HepG2 (cell line): ENCODE data around the gene AQP10. TPM values are rescaled to one million over a fixed set of nuclear protein-coding genes. Genes with fewer than 3 reads are reported as not detected.

ENCODE experiments used
- ARID5B ChIP-seq: IDR thresholded peaks from 2 replicates; pipeline ENCODE4 v1.4.0; 2020; ENCODE audit warnings: mild to moderate bottlenecking, missing genetic modification reagents
- ATF1 ChIP-seq: IDR thresholded peaks from 2 replicates; pipeline ENCODE4 v1.6.1; 2016; ENCODE audit warnings: mild to moderate bottlenecking, control low read depth
- BCL3 ChIP-seq: sonication (generic); formaldehyde crosslinking; IDR thresholded peaks from 2 replicates; pipeline ENCODE4 v1.5.1; 2020; ENCODE audit warnings: mild to moderate bottlenecking, missing genetic modification reagents, moderate library complexity
- BCL6 ChIP-seq: IDR thresholded peaks from 2 replicates; pipeline ENCODE4 v1.6.1; 2016; ENCODE audit warnings: missing genetic modification reagents, missing compliant biosample characterization
- BORCS8-MEF2B ChIP-seq: sonication (generic); formaldehyde crosslinking; IDR thresholded peaks from 2 replicates; pipeline ENCODE4 v1.8.0; 2022; ENCODE audit warnings: mild to moderate bottlenecking, missing genetic modification reagents
- CERS6 ChIP-seq: sonication (generic); formaldehyde crosslinking; IDR thresholded peaks from 2 replicates; pipeline ENCODE4 v1.5.0; 2020; ENCODE audit warnings: missing genetic modification reagents
- ERF ChIP-seq: IDR thresholded peaks from 2 replicates; pipeline ENCODE4 v1.6.1; 2018; ENCODE audit warnings: missing biosample characterization, missing genetic modification reagents
- GATAD2A ChIP-seq: IDR thresholded peaks from 2 replicates; pipeline ENCODE4 v1.6.1; 2016
- HMGXB3 ChIP-seq: sonication (generic); formaldehyde crosslinking; IDR thresholded peaks from 2 replicates; pipeline ENCODE4 v1.4.0; 2020; ENCODE audit warnings: missing genetic modification reagents, borderline replicate concordance
- IRF2 ChIP-seq: IDR thresholded peaks from 2 replicates; pipeline ENCODE4 v1.6.1; 2018; ENCODE audit warnings: missing genetic modification reagents, missing compliant biosample characterization
- KMT2B ChIP-seq: IDR thresholded peaks from 2 replicates; pipeline ENCODE4 v1.6.1; 2016; ENCODE audit warnings: missing genetic modification reagents, missing compliant biosample characterization
- MBD4 ChIP-seq: IDR thresholded peaks from 2 replicates; pipeline ENCODE4 v1.6.1; 2012; ENCODE audit warnings: low read length, inconsistent platforms, borderline replicate concordance
- PHF20 ChIP-seq: sonication (generic); formaldehyde crosslinking; IDR thresholded peaks from 2 replicates; pipeline ENCODE4 v1.5.0; 2020; ENCODE audit warnings: mild to moderate bottlenecking, missing genetic modification reagents
- RAD51 ChIP-seq: fragments of 450-650 bp; IDR thresholded peaks from 2 replicates; pipeline ENCODE4 v1.6.1; 2016; ENCODE audit warnings: borderline replicate concordance
- SAP130 ChIP-seq: IDR thresholded peaks from 2 replicates; pipeline ENCODE4 v1.6.1; 2016; ENCODE audit warnings: low read depth
- ZGPAT ChIP-seq: IDR thresholded peaks from 2 replicates; pipeline ENCODE4 v1.6.1; 2016; ENCODE audit warnings: mild to moderate bottlenecking
- ZNF446 ChIP-seq: sonication (generic); formaldehyde crosslinking; IDR thresholded peaks from 2 replicates; pipeline ENCODE4 v1.5.0; 2020; ENCODE audit warnings: mild to moderate bottlenecking, missing genetic modification reagents
- ZNF501 ChIP-seq: sonication (generic); formaldehyde crosslinking; IDR thresholded peaks from 2 replicates; pipeline ENCODE4 v1.5.1; 2020; ENCODE audit warnings: mild to moderate bottlenecking, moderate library complexity, missing genetic modification reagents
- ZNF790 ChIP-seq: sonication (generic); formaldehyde crosslinking; IDR thresholded peaks from 2 replicates; pipeline ENCODE4 v1.8.0; 2022; ENCODE audit warnings: missing genetic modification reagents, mild to moderate bottlenecking, borderline replicate concordance
- polyA plus RNA-seq, 8 experiments: library from polyadenylated mRNA; depleted of rRNA in 3 of 8; stranded (reverse) in 7 of 8; unstranded in 1 of 8; fragments of >200 nt; fragmentation: Illumina TruSeq in 4 of 8; extraction: Trizol in 4 of 8; gene quantifications; 2 replicates each; pipeline versions ENCODE4 v1.2.1 to v1.2.3, GENCODE V29; 2011 to 2016; ENCODE audit warnings: low read depth in 4 of 8, missing spikeins in 1 of 8, mixed read lengths in 1 of 8; ENCODE audit not compliant: insufficient read depth in 1 of 8
- total RNA-seq, 5 experiments: library from RNA; depleted of rRNA; stranded (reverse); fragments of >200 nt; fragmentation: Illumina TruSeq; extraction: Trizol; gene quantifications; 2 replicates each; pipeline ENCODE4 v1.2.3, GENCODE V29; 2016; ENCODE audit warnings: low read depth in 1 of 5

The AQP10 gene
- total and polyA plus RNA-seq, 2 of the 13 experiments (the other 11 are each of a cell fraction or from before 2014, with no cell fraction given) = 0.30 TPM; not detected in 1

- TF ChIP-seq ZGPAT (CRISPR knock-in tag) (peak; percentile 31; the same call in 1 of the 2 replicates), RAD51 (no peak), GATAD2A (CRISPR knock-in tag) (peak; percentile 34; the same call in 1 of the 2 replicates), ERF (peak; percentile 38; the same call in 1 of the 2 replicates), MBD4 (no peak), ATF1 (0 out of 2 replicates have a peak, but pooled peaks have one; percentile 29), PHF20 (CRISPR knock-in tag) (no peak), KMT2B (CRISPR knock-in tag) (no peak), BORCS8-MEF2B (CRISPR knock-in tag) (no peak), IRF2 (CRISPR knock-in tag) (no peak), ZNF790 (CRISPR knock-in tag) (no peak), HMGXB3 (CRISPR knock-in tag) (no peak), ARID5B (CRISPR knock-in tag) (peak; percentile 20; the same call in 1 of the 2 replicates), CERS6 (no peak), ZNF501 (CRISPR knock-in tag) (no peak), SAP130 (CRISPR knock-in tag) (peak; percentile 75), ZNF446 (no peak), BCL6 (CRISPR knock-in tag) (peak; percentile 92), BCL3 (CRISPR knock-in tag) (no peak)
Measured at GRCh38 chr1:154320882-154321608, at the start of gene AQP10 (continued).
